Osteoblast (primary cell): Measurements from ENCODE around the gene ZNF644. TPM values are rescaled to one million over a fixed set of nuclear protein-coding genes. Genes with fewer than 3 reads are reported as not detected.

ENCODE experiments used
- DNase-seq: peaks from one replicate; pipeline ENCODE4 v3.0.0; 2011; ENCODE audit warnings: low spot score, mixed read lengths; ENCODE audit not compliant: insufficient read length; ENCODE audit errors: missing footprints
- H2AFZ ChIP-seq: 2 replicates; pipeline ENCODE4 v1.6.0; 2011; ENCODE audit warnings: mild to moderate bottlenecking, low read length
- H3K27ac ChIP-seq: 2 replicates; pipeline ENCODE4 v1.5.1; 2011; ENCODE audit warnings: mild to moderate bottlenecking, low read depth, low read length, moderate library complexity
- H3K27me3 ChIP-seq: 2 replicates; pipeline ENCODE4 v1.6.0; 2012; ENCODE audit warnings: mild to moderate bottlenecking, control low read depth, inconsistent platforms, low read length, moderate library complexity; ENCODE audit not compliant: insufficient read depth
- H3K36me3 ChIP-seq: 2 replicates; pipeline ENCODE4 v1.5.1; 2011; ENCODE audit warnings: mild to moderate bottlenecking, low read length, control low read depth, moderate library complexity; ENCODE audit not compliant: insufficient read depth
- H3K4me1 ChIP-seq: 2 replicates; pipeline ENCODE4 v1.5.1; 2011; ENCODE audit warnings: mild to moderate bottlenecking, low read length, control low read depth, moderate library complexity; ENCODE audit not compliant: insufficient read depth
- H3K4me2 ChIP-seq: 2 replicates; pipeline ENCODE4 v1.6.0; 2011; ENCODE audit warnings: mild to moderate bottlenecking, low read length; ENCODE audit not compliant: insufficient read depth
- H3K4me3 ChIP-seq: fragments of 200-600 bp; sonication (generic); 3 replicates; pipeline ENCODE4 v1.5.1; 2012; ENCODE audit warnings: mild to moderate bottlenecking, low read length, inconsistent platforms; ENCODE audit not compliant: insufficient read depth
- H3K79me2 ChIP-seq: 2 replicates; pipeline ENCODE4 v1.6.0; 2012; ENCODE audit warnings: mild to moderate bottlenecking, low read length, control low read depth, inconsistent platforms; ENCODE audit not compliant: insufficient read depth
- H3K9me3 ChIP-seq: 2 replicates; pipeline ENCODE4 v1.5.1; 2011; ENCODE audit warnings: low read depth, low read length, control low read depth
- H4K20me1 ChIP-seq: 2 replicates; pipeline ENCODE4 v1.6.0; 2012; ENCODE audit warnings: mild to moderate bottlenecking, low read length, control low read depth; ENCODE audit not compliant: insufficient read depth
- CTCF ChIP-seq: IDR thresholded peaks from 2 replicates; pipeline ENCODE4 v1.5.1; 2011; ENCODE audit warnings: mild to moderate bottlenecking, low read depth, low read length, moderate library complexity; ENCODE audit errors: extremely low read depth
- total RNA-seq: library from RNA; depleted of rRNA; stranded (reverse); fragments of >200 nt; gene quantifications from 2 replicates; pipeline ENCODE4 v1.2.3, GENCODE V29; 2012

ZNF644 gene
- total RNA-seq, 1 donor: 57.5 TPM

- peaks cover 74% of the 10 kb centered on the region for H4K20me1 ChIP-seq
- H3K79me2 ChIP-seq: peaks cover 99% of the 10 kb centered on the region
- no peaks in the 10 kb centered on the region for H3K9me3 ChIP-seq
- H3K36me3 ChIP-seq: no peaks in the 10 kb centered on the region
- no peak overlapping the region for H3K4me2 ChIP-seq
- H3K4me3 ChIP-seq: no peak overlapping the region
- H3K27ac ChIP-seq: no peak overlapping the region
- DNase-seq: no peak
- no peaks in the 10 kb centered on the region for H3K27me3 ChIP-seq
- no peak overlapping the region for H2AFZ ChIP-seq
- TF ChIP-seq CTCF: no peak
- H3K4me1 ChIP-seq: no peaks in the 10 kb centered on the region
Observed at GRCh38 chr1:90989302-90989701, 32.5 kb downstream of the ZNF644 start.

DNA sequence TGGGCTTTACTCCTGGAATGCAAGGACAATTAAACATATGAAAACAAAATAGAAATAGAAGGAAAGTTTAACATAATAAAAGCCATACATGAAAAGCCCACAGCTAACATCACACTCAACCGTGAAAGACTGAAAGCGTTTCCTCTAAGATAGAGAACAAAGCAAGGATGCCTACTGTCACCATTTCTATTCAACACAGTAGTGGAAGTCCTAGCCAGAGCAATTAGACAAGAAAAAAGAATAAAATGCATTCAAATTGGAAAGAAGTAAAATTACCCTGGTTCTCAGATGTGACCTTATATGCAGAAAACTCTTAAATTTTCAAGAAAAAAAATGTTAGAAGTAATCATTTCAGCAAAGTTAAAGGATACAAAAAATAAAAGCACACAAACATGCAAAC is 34.0 kb downstream of the ZNF644 start:
- peaks cover 70% of the 10 kb centered on the region for H4K20me1 ChIP-seq
- no peak for TF ChIP-seq CTCF

GRCh38 chr1:90986953-90987352 is 34.9 kb downstream of the ZNF644 start:
- Histone ChIP-seq H4K20me1 (peaks cover 71% of the 10 kb centered on the region), H3K27me3 (no peaks in the 10 kb centered on the region), H3K4me2 (no peak overlapping the region), H3K4me1 (no peaks in the 10 kb centered on the region), H3K36me3 (no peaks in the 10 kb centered on the region), H2AFZ (no peak overlapping the region), H3K79me2 (peaks cover 98% of the 10 kb centered on the region), H3K9me3 (no peaks in the 10 kb centered on the region), H3K4me3 (no peak overlapping the region), H3K27ac (no peak overlapping the region)
- DNase-seq: no peak
- TF ChIP-seq CTCF: no peak

More for the DNA sequence above, 34.0 kb downstream of the ZNF644 start:
- H3K4me1 ChIP-seq: no peaks in the 10 kb centered on the region
- no peak overlapping the region for H3K27ac ChIP-seq
- peaks cover 99% of the 10 kb centered on the region for H3K79me2 ChIP-seq
- no peak overlapping the region for H3K4me3 ChIP-seq
- no peaks in the 10 kb centered on the region for H3K9me3 ChIP-seq
- no peaks in the 10 kb centered on the region for H3K36me3 ChIP-seq
- H2AFZ ChIP-seq: no peak overlapping the region
- no peak for DNase-seq
- no peak overlapping the region for H3K4me2 ChIP-seq
- no peaks in the 10 kb centered on the region for H3K27me3 ChIP-seq

DNA sequence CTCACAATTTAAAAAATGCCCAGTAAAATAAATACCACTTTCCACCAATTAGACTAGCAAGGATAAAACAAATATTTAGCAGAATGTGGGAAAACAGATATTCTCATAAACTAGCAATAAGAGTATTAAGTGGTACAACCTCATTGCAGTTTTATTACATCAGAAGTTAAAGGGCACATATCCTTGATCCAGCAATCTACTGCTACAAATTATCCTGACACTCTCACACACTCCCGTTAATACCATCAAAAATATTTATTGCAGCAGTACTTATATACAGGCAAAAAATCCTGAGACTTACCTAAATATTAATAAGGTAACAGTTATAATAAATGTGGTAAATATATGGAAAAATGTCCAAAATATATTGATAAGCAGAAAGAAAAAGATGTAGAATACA is 44.3 kb downstream of the ZNF644 start:
- Histone ChIP-seq H3K4me2 (no peak overlapping the region), H3K4me1 (peaks cover 15% of the 10 kb centered on the region), H2AFZ (no peak overlapping the region), H3K27me3 (no peaks in the 10 kb centered on the region), H3K36me3 (peaks cover 15% of the 10 kb centered on the region), H4K20me1 (peaks cover 24% of the 10 kb centered on the region), H3K9me3 (no peaks in the 10 kb centered on the region), H3K79me2 (peaks cover 58% of the 10 kb centered on the region), H3K27ac (no peak overlapping the region), H3K4me3 (no peak overlapping the region)
- DNase-seq: no peak
- TF ChIP-seq CTCF: no peak
